ENCODE results near the gene OR2T11.

GRCh38 chr1:248596615-248597014, 38.3 kb downstream of the OR2T11 start:
- TF ChIP-seq, protein P1, sequence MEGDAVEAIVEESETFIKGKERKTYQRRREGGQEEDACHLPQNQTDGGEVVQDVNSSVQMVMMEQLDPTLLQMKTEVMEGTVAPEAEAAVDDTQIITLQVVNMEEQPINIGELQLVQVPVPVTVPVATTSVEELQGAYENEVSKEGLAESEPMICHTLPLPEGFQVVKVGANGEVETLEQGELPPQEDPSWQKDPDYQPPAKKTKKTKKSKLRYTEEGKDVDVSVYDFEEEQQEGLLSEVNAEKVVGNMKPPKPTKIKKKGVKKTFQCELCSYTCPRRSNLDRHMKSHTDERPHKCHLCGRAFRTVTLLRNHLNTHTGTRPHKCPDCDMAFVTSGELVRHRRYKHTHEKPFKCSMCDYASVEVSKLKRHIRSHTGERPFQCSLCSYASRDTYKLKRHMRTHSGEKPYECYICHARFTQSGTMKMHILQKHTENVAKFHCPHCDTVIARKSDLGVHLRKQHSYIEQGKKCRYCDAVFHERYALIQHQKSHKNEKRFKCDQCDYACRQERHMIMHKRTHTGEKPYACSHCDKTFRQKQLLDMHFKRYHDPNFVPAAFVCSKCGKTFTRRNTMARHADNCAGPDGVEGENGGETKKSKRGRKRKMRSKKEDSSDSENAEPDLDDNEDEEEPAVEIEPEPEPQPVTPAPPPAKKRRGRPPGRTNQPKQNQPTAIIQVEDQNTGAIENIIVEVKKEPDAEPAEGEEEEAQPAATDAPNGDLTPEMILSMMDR (conservative IDR thresholded peaks at IDR 0.05) = no peak
- TF ChIP-seq EZH2 (IDR thresholded peaks at IDR 0.05; ENCODE audit: low read depth) = no peak

Measured in PC-9 (cell line).